Right forelimb (tissue), 1 donor: ENCODE measurements around the gene CASQ2.
A peak's percentile ranks its signal among the peaks of the same experiment; 100 is the strongest.
"Not testable (repeated sequence)": the region's sequence is repeated elsewhere in the genome, so short reads cannot be mapped to it uniquely, and the experiment has no call there.

Experiments used
- DNase-seq: peaks from one replicate; pipeline ENCODE4 v3.0.0-alpha.2; 2018

Gene CASQ2

GRCh38 chr1:115779075-115779474 lies 10.6 kb upstream of the CASQ2 start:
- not testable (repeated sequence) for DNase-seq

GRCh38 chr1:115771847-115772457 lies 3.4 kb upstream of the CASQ2 start:
- peak; percentile 76 for DNase-seq

- DNase-seq: no peak
Measured at GRCh38 chr1:115771094-115771846, 2.8 kb upstream of the CASQ2 start.

GRCh38 chr1:115767403-115767802 lies 1.1 kb downstream of the CASQ2 start:
- no peak for DNase-seq

GRCh38 chr1:115765091-115765490 lies 3.4 kb downstream of the CASQ2 start:
- no peak for DNase-seq

GRCh38 chr1:115764541-115764940 lies 4.0 kb downstream of the CASQ2 start:
- no peak for DNase-seq

- no peak for DNase-seq
Measured at GRCh38 chr1:115762779-115763178, 5.7 kb downstream of the CASQ2 start.

GRCh38 chr1:115761601-115762302 lies 6.8 kb downstream of the CASQ2 start:
- DNase-seq: no peak

- DNase-seq: no peak
Measured at GRCh38 chr1:115757856-115758255, 10.7 kb downstream of the CASQ2 start.

GRCh38 chr1:115757326-115757725 lies 11.2 kb downstream of the CASQ2 start:
- DNase-seq: no peak

- no peak for DNase-seq
Measured at GRCh38 chr1:115755456-115756370, 12.8 kb downstream of the CASQ2 start.

GRCh38 chr1:115753830-115754229 lies 14.7 kb downstream of the CASQ2 start:
- no peak for DNase-seq

GRCh38 chr1:115753361-115753760 lies 15.2 kb downstream of the CASQ2 start:
- DNase-seq: no peak

- no peak for DNase-seq
Measured at GRCh38 chr1:115748401-115749150, 19.9 kb downstream of the CASQ2 start.

GRCh38 chr1:115746021-115746690 lies 22.4 kb downstream of the CASQ2 start:
- no peak for DNase-seq

- no peak for DNase-seq
Measured at GRCh38 chr1:115744646-115745275, 23.8 kb downstream of the CASQ2 start.

- DNase-seq: no peak
Measured at GRCh38 chr1:115740811-115741210, 27.7 kb downstream of the CASQ2 start.

- no peak for DNase-seq
Measured at GRCh38 chr1:115732316-115732715, 36.2 kb downstream of the CASQ2 start.

- no peak for DNase-seq
Measured at GRCh38 chr1:115729756-115730155, 38.8 kb downstream of the CASQ2 start.

GRCh38 chr1:115728341-115728740 lies 40.2 kb downstream of the CASQ2 start:
- DNase-seq: no peak

- peak; percentile 56 for DNase-seq
Measured at GRCh38 chr1:115727706-115728249, 40.7 kb downstream of the CASQ2 start.
